OCI-LY3 (cell line): ENCODE measurements around the gene MRPL40.

ENCODE experiments used
- CTCF ChIP-seq: fragments of 200-600, 300-600 bp; sonication (generic); IDR thresholded peaks from 2 replicates; pipeline ENCODE4 v1.5.1; 2014; ENCODE audit warnings: antibody characterized with exemption, low read length, low read depth
- EZH2phosphoT487 ChIP-seq: fragments of 200-600 bp; shearing (Covaris generic); IDR thresholded peaks from 2 replicates; pipeline ENCODE4 v1.6.1; 2018; ENCODE audit warnings: antibody characterized with exemption, mixed run types, low read depth

DNA sequence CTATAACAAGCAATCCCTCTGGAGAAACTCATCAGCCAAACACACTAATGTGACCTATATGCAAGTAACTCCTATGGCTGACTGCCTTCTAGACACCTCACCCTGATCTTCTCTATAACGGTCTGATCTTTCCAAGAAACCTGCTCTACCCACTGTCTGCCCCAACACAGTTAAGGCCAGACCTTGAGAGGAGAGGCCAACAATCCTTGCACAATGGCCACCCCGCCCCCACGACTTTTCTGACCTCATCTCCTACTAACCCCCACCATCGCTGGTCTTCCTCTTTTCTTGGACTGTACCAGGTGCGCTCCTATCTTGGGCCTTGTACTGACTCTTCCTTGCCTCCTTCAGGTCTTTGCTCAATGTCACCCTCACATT, 13.3 kb upstream of the MRPL40 start:
- no peak for TF ChIP-seq CTCF
- no peak for TF ChIP-seq EZH2phosphoT487
